ENCODE measurements around the gene DENND1C.

GRCh38 chr19:6418562-6418932 is 63.0 kb downstream of the DENND1C start:
- TF ChIP-seq POLR2AphosphoS5 (IDR thresholded peaks at IDR 0.05; ENCODE audit: low read depth) = no peak
- no peak for TF ChIP-seq CTCF (conservative IDR thresholded peaks at IDR 0.05; ENCODE audit: low read depth in 2 of 2)
